Thyroid gland (tissue), 4 donors: Measurements from ENCODE around the gene PMIS2.

Experiments used
- CTCF ChIP-seq, 6 experiments: fragments of 200-600 bp in 3 of 6; fragments of 450-650 bp in 3 of 6; sonication (generic) in 3 of 6; IDR thresholded peaks; one replicate each; pipeline ENCODE4 v1.5.1; 2016 to 2019; ENCODE audit warnings: antibody characterized with exemption in 6 of 6, mild to moderate bottlenecking in 2 of 6, inconsistent platforms in 1 of 6, moderate library complexity in 1 of 6
- POLR2A ChIP-seq, 2 donors: fragments of 450-650 bp; IDR thresholded peaks; one replicate each; pipeline ENCODE4 v1.6.1; 2017; ENCODE audit warnings: antibody characterized with exemption in 2 of 2, mild to moderate bottlenecking in 2 of 2, moderate library complexity in 1 of 2

GRCh38 chr19:35552534-35553384, 33.2 kb upstream of the PMIS2 start:
- no peak for TF ChIP-seq CTCF (IDR thresholded peaks at IDR 0.05)
- no peak for TF ChIP-seq POLR2A (IDR thresholded peaks at IDR 0.05)
